ENCODE data around the gene ANO3.

DNA sequence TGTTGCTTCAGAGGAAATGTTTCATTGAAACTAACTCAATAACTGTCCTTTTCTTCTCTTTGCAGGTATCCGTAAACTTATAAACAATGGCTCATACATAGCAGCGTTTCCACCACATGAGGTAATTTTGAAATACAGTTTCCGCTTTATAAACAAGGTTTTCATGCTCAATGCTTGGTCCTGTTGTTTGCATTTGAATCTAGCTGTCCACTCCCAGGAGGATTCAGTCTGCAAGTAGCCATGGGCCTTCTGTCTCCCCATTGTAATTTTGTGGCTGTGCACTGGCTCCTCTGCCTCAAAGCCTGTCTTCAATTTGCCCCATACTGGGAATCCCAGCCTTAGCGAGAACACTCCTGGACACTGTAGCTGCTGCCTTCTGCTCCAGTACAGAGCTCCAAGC, 205.4 kb downstream of the ANO3 start:
- TF ChIP-seq, protein P1, sequence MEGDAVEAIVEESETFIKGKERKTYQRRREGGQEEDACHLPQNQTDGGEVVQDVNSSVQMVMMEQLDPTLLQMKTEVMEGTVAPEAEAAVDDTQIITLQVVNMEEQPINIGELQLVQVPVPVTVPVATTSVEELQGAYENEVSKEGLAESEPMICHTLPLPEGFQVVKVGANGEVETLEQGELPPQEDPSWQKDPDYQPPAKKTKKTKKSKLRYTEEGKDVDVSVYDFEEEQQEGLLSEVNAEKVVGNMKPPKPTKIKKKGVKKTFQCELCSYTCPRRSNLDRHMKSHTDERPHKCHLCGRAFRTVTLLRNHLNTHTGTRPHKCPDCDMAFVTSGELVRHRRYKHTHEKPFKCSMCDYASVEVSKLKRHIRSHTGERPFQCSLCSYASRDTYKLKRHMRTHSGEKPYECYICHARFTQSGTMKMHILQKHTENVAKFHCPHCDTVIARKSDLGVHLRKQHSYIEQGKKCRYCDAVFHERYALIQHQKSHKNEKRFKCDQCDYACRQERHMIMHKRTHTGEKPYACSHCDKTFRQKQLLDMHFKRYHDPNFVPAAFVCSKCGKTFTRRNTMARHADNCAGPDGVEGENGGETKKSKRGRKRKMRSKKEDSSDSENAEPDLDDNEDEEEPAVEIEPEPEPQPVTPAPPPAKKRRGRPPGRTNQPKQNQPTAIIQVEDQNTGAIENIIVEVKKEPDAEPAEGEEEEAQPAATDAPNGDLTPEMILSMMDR (conservative IDR thresholded peaks at IDR 0.05; ENCODE audit: low read depth, low read length), result no peak
- TF ChIP-seq EZH2 (IDR thresholded peaks at IDR 0.05; ENCODE audit: low read length, unreplicated experiment) (no peak), EZH2phosphoT487 (IDR thresholded peaks at IDR 0.05; ENCODE audit: borderline replicate concordance, low read length) (no peak)

All from PC-3 (cell line).